Pancreas (tissue), 10 donors: Measurements from ENCODE around the gene STN1. TPM values are rescaled to one million over a fixed set of nuclear protein-coding genes. Genes with fewer than 3 reads are reported as not detected.

Experiments used
- ATAC-seq, 4 donors: fragments of 200-7000 bp; cut with Tn5 transposase; one replicate each; pipeline versions ENCODE4 v1.8.0 to v1.9.1; 2020; ENCODE audit warnings: mild to moderate bottlenecking in 4 of 4, moderate library complexity in 4 of 4
- DNase-seq, 6 donors: peaks; one replicate each; pipeline ENCODE4 v3.0.0-alpha.2; 2020
- FAIRE-seq: peaks from 2 replicates; lab custom pipeline; 2012; peaks lifted over from hg19 to GRCh38; lab: Jason Lieb, UNC
- H3K27ac ChIP-seq, 4 donors: fragments of 200-600 bp; sonication (generic); 1 replicate in 3 of 4; 2 replicates in 1 of 4; pipeline versions ENCODE4 v1.5.0 to v1.8.0; 2020
- H3K27me3 ChIP-seq, 4 donors: fragments of 200-600 bp; one replicate each; pipeline ENCODE4 v1.8.0; 2021
- H3K36me3 ChIP-seq, 3 donors: fragments of 200-600 bp; sonication (generic) in 1 of 3; one replicate each; pipeline versions ENCODE4 v1.5.0 to v1.8.0; 2020 to 2021
- H3K4me1 ChIP-seq, 3 donors: fragments of 200-600 bp; one replicate each; pipeline ENCODE4 v1.8.0; 2021
- H3K4me3 ChIP-seq, 4 donors: fragments of 200-600 bp; sonication (generic) in 2 of 4; one replicate each; pipeline versions ENCODE4 v1.5.0 to v1.8.0; 2020 to 2021
- H3K9me3 ChIP-seq, 4 donors: fragments of 200-600 bp; one replicate each; pipeline ENCODE4 v1.8.0; 2021
- WGBS, 2 donors: extraction: QIAGEN DNeasy Blood & Tissue Kit; methylation state at CpG; one replicate each; pipeline ENCODE4 v1.1.7; 2013; 5-methylcytosine and 5-hydroxymethylcytosine counted together
- intact Hi-C, 3 donors: fragments of 100-400 bp; cut with DNase I; formaldehyde crosslinking; loops; one replicate each; pipeline versions ENCODE4 v1.11.1 to v1.14.2; 2022
- polyA plus RNA-seq, 2 donors: library from polyadenylated mRNA; stranded (reverse); fragments of 200-250 nt; gene quantifications; one replicate each; pipeline ENCODE4 v1.2.3, GENCODE V29; 2013
- total RNA-seq, 6 donors: library from RNA; stranded (reverse); fragmentation: NEBNext Ultra II Directional in 4 of 6; extraction: Animal tissue kit (Norgen Biotek cat#: 25700) in 4 of 6; gene quantifications; one replicate each; pipeline versions ENCODE4 v1.2.1 to v1.2.4, GENCODE V29; 2021 to 2023
- TF ChIP-seq, protein P1 (sequence below), 4 donors: fragments of 200-600 bp; sonication (generic) in 3 of 4; IDR thresholded peaks; one replicate each; pipeline versions ENCODE4 v1.5.0 to v1.8.0; 2021; ENCODE audit warnings: antibody characterized with exemption in 4 of 4
- donor health status: healthy with polysubstance abuse.
- donor health status: DM: no; HTN: no; CAD: no; lungs with moderate emphysema.
- donor health status: DM: no; HTN: no; CAD: no.
- donor health status: control.
- donor health status: control.
- donor health status: Bipolar disorder and iron deficiency.
- donor health status: DM: yes; HTN: yes; CAD: no.
- donor health status: DM: no; HTN: no; CAD: no.
- donor health status: DM: no; HTN: no; CAD: no.
- donor health status: DM: yes; HTN: yes; CAD: no.

Gene STN1
- total and polyA plus RNA-seq, 8 donors: 7.0 to 15.9 (median 13.3) TPM

DNA sequence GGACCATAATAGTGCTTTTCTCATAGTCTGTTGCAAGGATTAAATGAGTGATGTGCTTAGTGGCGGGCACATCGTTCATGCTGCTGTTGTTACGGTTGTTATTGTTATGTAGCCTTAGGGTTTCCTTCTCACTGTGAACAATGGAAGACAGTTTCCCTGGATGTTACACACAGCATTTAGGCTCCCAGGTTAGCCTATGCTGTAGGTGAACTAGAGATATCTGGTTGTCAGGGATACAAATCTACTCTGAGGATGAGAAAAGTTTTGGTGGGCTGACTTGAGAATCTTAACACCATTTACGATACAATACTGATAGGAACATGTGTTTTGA is 77.3 kb downstream of the STN1 start:
- ATAC-seq: no peak
- intact Hi-C loops: loop anchor here in 1 of 3 donors (10.0 kb wide), 1 partner anchor 116 kb away; no protein-coding TSS in a partner anchor
- TF ChIP-seq, protein P1, sequence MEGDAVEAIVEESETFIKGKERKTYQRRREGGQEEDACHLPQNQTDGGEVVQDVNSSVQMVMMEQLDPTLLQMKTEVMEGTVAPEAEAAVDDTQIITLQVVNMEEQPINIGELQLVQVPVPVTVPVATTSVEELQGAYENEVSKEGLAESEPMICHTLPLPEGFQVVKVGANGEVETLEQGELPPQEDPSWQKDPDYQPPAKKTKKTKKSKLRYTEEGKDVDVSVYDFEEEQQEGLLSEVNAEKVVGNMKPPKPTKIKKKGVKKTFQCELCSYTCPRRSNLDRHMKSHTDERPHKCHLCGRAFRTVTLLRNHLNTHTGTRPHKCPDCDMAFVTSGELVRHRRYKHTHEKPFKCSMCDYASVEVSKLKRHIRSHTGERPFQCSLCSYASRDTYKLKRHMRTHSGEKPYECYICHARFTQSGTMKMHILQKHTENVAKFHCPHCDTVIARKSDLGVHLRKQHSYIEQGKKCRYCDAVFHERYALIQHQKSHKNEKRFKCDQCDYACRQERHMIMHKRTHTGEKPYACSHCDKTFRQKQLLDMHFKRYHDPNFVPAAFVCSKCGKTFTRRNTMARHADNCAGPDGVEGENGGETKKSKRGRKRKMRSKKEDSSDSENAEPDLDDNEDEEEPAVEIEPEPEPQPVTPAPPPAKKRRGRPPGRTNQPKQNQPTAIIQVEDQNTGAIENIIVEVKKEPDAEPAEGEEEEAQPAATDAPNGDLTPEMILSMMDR (IDR thresholded peaks at IDR 0.05): no peak
- Histone ChIP-seq H3K9me3 (no peaks in the 10 kb centered on the region), H3K27ac (peak overlapping the region in 3 of 4 donors; percentile 52 to 64 (median 55)), H3K36me3 (no peaks in the 10 kb centered on the region), H3K4me3 (no peak overlapping the region), H3K27me3 (no peaks in the 10 kb centered on the region), H3K4me1 (peaks cover 5 to 16% (median 8%) of the 10 kb centered on the region in 3 donors)
- no peak for DNase-seq
- 81 to 87% methylated on average over 4 of the region's 4 CpGs for WGBS, 2 donors
- no peak for FAIRE-seq

DNA sequence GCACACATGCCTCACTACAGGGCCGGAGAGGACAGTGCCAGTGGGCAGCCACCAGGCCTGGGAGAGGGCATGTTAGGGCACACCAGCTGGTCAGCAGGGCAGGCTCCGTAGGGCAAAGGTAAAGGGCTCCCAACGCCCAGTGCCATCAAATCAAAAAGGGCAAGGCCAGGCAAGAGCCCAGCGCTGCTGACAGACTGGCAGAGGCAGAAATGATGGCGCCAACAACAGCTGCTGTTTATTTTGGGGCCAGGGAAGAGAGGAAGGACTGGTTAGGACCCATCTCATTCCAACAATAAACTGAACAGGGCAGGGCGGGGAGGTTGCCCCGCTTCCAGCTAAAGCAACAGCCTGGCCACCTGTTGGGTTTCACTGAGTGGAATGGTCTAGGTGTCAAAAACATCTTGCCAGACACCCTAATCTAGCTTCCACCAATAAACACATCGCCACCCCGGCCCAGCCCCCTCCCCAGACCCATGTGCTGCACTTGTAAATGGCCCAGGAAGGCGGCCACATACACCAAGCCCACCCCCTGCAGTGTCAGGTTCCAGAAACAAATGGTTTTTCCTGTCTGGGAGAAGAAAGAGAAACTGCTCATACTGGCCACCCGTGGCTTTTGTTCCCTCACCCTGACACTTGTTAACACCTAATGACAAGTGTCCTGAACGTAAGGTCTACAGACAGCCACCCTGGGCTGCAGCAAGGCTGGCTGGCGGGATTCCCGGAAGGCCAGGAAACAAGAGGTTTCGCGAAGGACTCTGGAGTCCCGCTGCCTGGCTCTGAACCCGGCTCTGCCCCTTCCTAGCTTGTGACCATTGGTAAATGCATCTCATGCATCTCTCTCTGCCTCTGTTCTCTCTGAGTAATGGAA is 77.9 kb downstream of the STN1 start:
- Histone ChIP-seq H3K4me3 (no peak overlapping the region), H3K9me3 (no peaks in the 10 kb centered on the region), H3K27ac (peak overlapping the region; percentile 29 to 64 (median 54)), H3K27me3 (no peaks in the 10 kb centered on the region), H3K36me3 (no peaks in the 10 kb centered on the region), H3K4me1 (peaks cover 5 to 16% (median 8%) of the 10 kb centered on the region in 3 donors)
- peak in 2 of 6 donors; percentile 46 to 52 for DNase-seq
- TF ChIP-seq, protein P1 (IDR thresholded peaks at IDR 0.05): no peak
- intact Hi-C loops: loop anchor here in 1 of 3 donors (10.0 kb wide), 1 partner anchor 115 kb away; no protein-coding TSS in a partner anchor
- ATAC-seq: peak; percentile 7 to 40 (median 26)
- WGBS, 2 donors: 46 to 60% methylated on average over 18 of the region's 18 CpGs
- no peak for FAIRE-seq

DNA sequence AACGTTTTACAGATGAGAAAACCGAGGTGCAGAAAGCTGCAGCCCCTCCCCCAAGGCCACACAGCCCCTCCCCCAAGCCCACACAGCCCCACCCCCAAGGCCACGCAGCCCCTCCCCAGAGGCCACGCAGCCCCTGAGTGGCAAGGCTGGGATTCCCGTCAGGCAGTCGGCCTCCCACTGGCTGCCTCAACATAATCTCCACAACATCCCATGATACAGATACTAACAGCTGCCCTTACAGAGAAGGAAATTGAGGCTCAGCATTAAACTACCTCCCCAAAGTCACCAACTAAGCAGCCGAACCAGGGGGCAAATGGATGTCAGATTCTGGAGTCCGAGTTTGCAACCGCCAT is 78.5 kb downstream of the STN1 start:
- TF ChIP-seq, protein P1 (IDR thresholded peaks at IDR 0.05): no peak
- ATAC-seq (no peak), FAIRE-seq (no peak), DNase-seq (no peak)
- H3K27ac ChIP-seq: peak overlapping the region; percentile 29 to 64 (median 54)
- no peaks in the 10 kb centered on the region for H3K36me3 ChIP-seq
- H3K4me3 ChIP-seq: no peak overlapping the region
- H3K9me3 ChIP-seq: no peaks in the 10 kb centered on the region
- H3K4me1 ChIP-seq: peaks cover 5 to 19% (median 6%) of the 10 kb centered on the region in 3 donors
- 73 to 83% methylated on average over 9 of the region's 9 CpGs for WGBS, 2 donors
- no peaks in the 10 kb centered on the region for H3K27me3 ChIP-seq
- intact Hi-C loops: no loop called here

DNA sequence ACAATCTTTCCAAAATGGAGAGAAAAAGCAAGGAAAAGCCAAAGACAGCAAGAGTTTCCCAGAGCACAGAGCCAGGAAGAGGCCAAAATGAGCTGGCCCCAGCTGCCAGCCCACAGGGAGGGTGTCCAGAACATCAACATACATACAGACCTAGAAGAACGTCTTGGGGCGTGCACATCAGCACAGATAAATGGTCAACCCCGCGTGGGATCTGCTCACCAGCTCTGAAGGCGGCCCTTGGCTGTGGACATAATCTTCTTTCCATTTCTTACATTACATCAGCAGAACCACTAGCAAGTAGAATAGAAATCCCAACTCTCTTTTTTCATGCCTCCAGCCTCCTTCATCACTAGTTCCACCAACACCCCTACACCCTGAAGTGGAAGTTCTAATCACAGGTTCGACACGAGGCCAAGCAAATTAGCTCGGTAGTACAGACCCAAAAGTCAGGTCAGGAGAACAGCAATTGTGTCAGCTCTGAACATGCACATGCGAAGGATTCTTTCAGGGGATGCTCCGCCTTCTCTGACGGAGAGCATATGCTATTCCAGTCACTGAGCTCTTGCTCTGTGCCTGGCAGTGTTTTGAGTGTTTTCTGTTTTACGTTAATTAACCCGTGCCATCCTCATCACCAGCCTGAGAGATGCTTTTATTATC is 79.0 kb downstream of the STN1 start:
- DNase-seq: no peak
- no peaks in the 10 kb centered on the region for H3K27me3 ChIP-seq
- H3K4me1 ChIP-seq: peaks cover 3 to 23% (median 5%) of the 10 kb centered on the region in 3 donors
- intact Hi-C loops: no loop called here
- TF ChIP-seq, protein P1 (IDR thresholded peaks at IDR 0.05): no peak
- H3K4me3 ChIP-seq: no peak overlapping the region
- no peaks in the 10 kb centered on the region for H3K36me3 ChIP-seq
- FAIRE-seq: no peak
- 88 to 91% methylated on average over 13 of the region's 13 CpGs for WGBS, 2 donors
- H3K9me3 ChIP-seq: no peaks in the 10 kb centered on the region
- no peak for ATAC-seq
- H3K27ac ChIP-seq: no peak overlapping the region
